HepG2 (cell line): ENCODE data around the gene VEZF1. TPM values are rescaled to one million over a fixed set of nuclear protein-coding genes. Genes with fewer than 3 reads are reported as not detected.

ENCODE experiments used
- ARNT2 ChIP-seq: sonication (generic); formaldehyde crosslinking; IDR thresholded peaks from 2 replicates; pipeline ENCODE4 v1.8.0; 2022; ENCODE audit warnings: mild to moderate bottlenecking, low read depth, missing genetic modification reagents, moderate library complexity
- FOXA3 ChIP-seq: IDR thresholded peaks from 2 replicates; pipeline ENCODE4 v1.6.1; 2016; ENCODE audit warnings: missing genetic modification reagents, missing compliant biosample characterization
- JARID2 ChIP-seq: sonication (generic); formaldehyde crosslinking; IDR thresholded peaks from 2 replicates; pipeline ENCODE4 v1.8.1; 2023; ENCODE audit warnings: missing genetic modification reagents, inconsistent platforms; ENCODE audit not compliant: insufficient replicate concordance
- KMT2B ChIP-seq: IDR thresholded peaks from 2 replicates; pipeline ENCODE4 v1.6.1; 2016; ENCODE audit warnings: missing genetic modification reagents, missing compliant biosample characterization
- NFYC ChIP-seq: IDR thresholded peaks from 2 replicates; pipeline ENCODE4 v1.6.1; 2016; ENCODE audit warnings: missing genetic modification reagents, missing compliant biosample characterization
- PITX1 ChIP-seq: sonication (generic); formaldehyde crosslinking; IDR thresholded peaks from 2 replicates; pipeline ENCODE4 v1.5.1; 2020; ENCODE audit warnings: mild to moderate bottlenecking, missing genetic modification reagents
- SMAD1 ChIP-seq: sonication (generic); formaldehyde crosslinking; IDR thresholded peaks from 2 replicates; pipeline ENCODE4 v1.4.0; 2020; ENCODE audit warnings: missing genetic modification reagents, low read depth, mild to moderate bottlenecking, borderline replicate concordance
- SMARCC2 ChIP-seq: fragments of 450-650 bp; IDR thresholded peaks from 2 replicates; pipeline ENCODE4 v1.6.1; 2017; ENCODE audit warnings: antibody characterized with exemption, mild to moderate bottlenecking
- ZBTB42 ChIP-seq: sonication (generic); formaldehyde crosslinking; IDR thresholded peaks from 2 replicates; pipeline ENCODE4 v1.5.0; 2020; ENCODE audit warnings: mild to moderate bottlenecking, missing genetic modification reagents
- ZNF234 ChIP-seq: sonication (generic); formaldehyde crosslinking; conservative IDR thresholded peaks from 2 replicates; pipeline ENCODE4 v1.5.1; 2020; ENCODE audit warnings: mild to moderate bottlenecking, missing genetic modification reagents
- ZNF343 ChIP-seq: sonication (generic); formaldehyde crosslinking; IDR thresholded peaks from 2 replicates; pipeline ENCODE4 v1.4.0; 2020; ENCODE audit warnings: mild to moderate bottlenecking, missing genetic modification reagents
- ZNF441 ChIP-seq: sonication (generic); formaldehyde crosslinking; IDR thresholded peaks from 2 replicates; pipeline ENCODE4 v1.7.0; 2021; ENCODE audit warnings: missing genetic modification reagents, borderline replicate concordance
- ZNF564 ChIP-seq: sonication (generic); formaldehyde crosslinking; IDR thresholded peaks from 2 replicates; pipeline ENCODE4 v1.8.1; 2023; ENCODE audit warnings: mild to moderate bottlenecking, missing genetic modification reagents
- ZNF589 ChIP-seq: sonication (generic); formaldehyde crosslinking; conservative IDR thresholded peaks from 2 replicates; pipeline ENCODE4 v1.8.0; 2022; ENCODE audit warnings: mild to moderate bottlenecking, moderate library complexity, missing genetic modification reagents
- ZNF670 ChIP-seq: sonication (generic); formaldehyde crosslinking; IDR thresholded peaks from 2 replicates; pipeline ENCODE4 v1.8.0; 2022; ENCODE audit warnings: mild to moderate bottlenecking, missing genetic modification reagents, borderline replicate concordance
- ZNF710 ChIP-seq: sonication (generic); formaldehyde crosslinking; IDR thresholded peaks from 2 replicates; pipeline ENCODE4 v1.5.0; 2020; ENCODE audit warnings: mild to moderate bottlenecking, missing genetic modification reagents, borderline replicate concordance
- ZNF792 ChIP-seq: IDR thresholded peaks from 2 replicates; pipeline ENCODE4 v1.6.1; 2016
- ZNF878 ChIP-seq: sonication (generic); formaldehyde crosslinking; IDR thresholded peaks from 2 replicates; pipeline ENCODE4 v1.8.1; 2023; ENCODE audit warnings: mild to moderate bottlenecking, missing genetic modification reagents, moderate library complexity
- polyA plus RNA-seq, 8 experiments: library from polyadenylated mRNA; depleted of rRNA in 3 of 8; stranded (reverse) in 7 of 8; unstranded in 1 of 8; fragments of >200 nt; fragmentation: Illumina TruSeq in 4 of 8; extraction: Trizol in 4 of 8; gene quantifications; 2 replicates each; pipeline versions ENCODE4 v1.2.1 to v1.2.3, GENCODE V29; 2011 to 2016; ENCODE audit warnings: low read depth in 4 of 8, missing spikeins in 1 of 8, mixed read lengths in 1 of 8; ENCODE audit not compliant: insufficient read depth in 1 of 8
- total RNA-seq, 5 experiments: library from RNA; depleted of rRNA; stranded (reverse); fragments of >200 nt; fragmentation: Illumina TruSeq; extraction: Trizol; gene quantifications; 2 replicates each; pipeline ENCODE4 v1.2.3, GENCODE V29; 2016; ENCODE audit warnings: low read depth in 1 of 5
- TF ChIP-seq, protein P1 (sequence below): sonication (generic); formaldehyde crosslinking; IDR thresholded peaks from 2 replicates; pipeline ENCODE4 v1.4.0; 2020; ENCODE audit warnings: mild to moderate bottlenecking, missing genetic modification reagents
- TF ChIP-seq, protein P2 (sequence below): sonication (generic); formaldehyde crosslinking; IDR thresholded peaks from 2 replicates; pipeline ENCODE4 v1.5.0; 2020; ENCODE audit warnings: missing genetic modification reagents, mild to moderate bottlenecking, borderline replicate concordance
- TF ChIP-seq, protein P3 (sequence below): sonication (generic); formaldehyde crosslinking; IDR thresholded peaks from 2 replicates; pipeline ENCODE4 v1.4.0; 2020; ENCODE audit warnings: low read depth, mild to moderate bottlenecking, missing genetic modification reagents
- TF ChIP-seq, protein P4 (sequence below): sonication (generic); formaldehyde crosslinking; IDR thresholded peaks from 2 replicates; pipeline ENCODE4 v1.5.0; 2020; ENCODE audit warnings: mild to moderate bottlenecking, missing genetic modification reagents

The VEZF1 gene
- total and polyA plus RNA-seq, 2 of the 13 experiments (the other 11 are each of a cell fraction or from before 2014, with no cell fraction given), result 45.9 to 49.7 TPM

GRCh38 chr17:57995076-57995956 is 7.3 kb upstream of the VEZF1 start (continued):
- TF ChIP-seq ZNF343 (CRISPR knock-in tag), result no peak
- TF ChIP-seq PITX1 (CRISPR knock-in tag), result 0 out of 2 replicates have a peak, but pooled peaks have one; percentile 59
- TF ChIP-seq ZNF441 (CRISPR knock-in tag), result no peak
- peak; percentile 56; the same call in 1 of the 2 replicates for TF ChIP-seq ZNF792
- TF ChIP-seq ZNF589 (CRISPR knock-in tag), result no peak
- no peak for TF ChIP-seq ZBTB42
- TF ChIP-seq ZNF670 (CRISPR knock-in tag), result 0 out of 2 replicates have a peak, but pooled peaks have one; percentile 55
- peak; percentile 43; the same call in 1 of the 2 replicates for TF ChIP-seq FOXA3 (CRISPR knock-in tag)
- TF ChIP-seq, protein P1, sequence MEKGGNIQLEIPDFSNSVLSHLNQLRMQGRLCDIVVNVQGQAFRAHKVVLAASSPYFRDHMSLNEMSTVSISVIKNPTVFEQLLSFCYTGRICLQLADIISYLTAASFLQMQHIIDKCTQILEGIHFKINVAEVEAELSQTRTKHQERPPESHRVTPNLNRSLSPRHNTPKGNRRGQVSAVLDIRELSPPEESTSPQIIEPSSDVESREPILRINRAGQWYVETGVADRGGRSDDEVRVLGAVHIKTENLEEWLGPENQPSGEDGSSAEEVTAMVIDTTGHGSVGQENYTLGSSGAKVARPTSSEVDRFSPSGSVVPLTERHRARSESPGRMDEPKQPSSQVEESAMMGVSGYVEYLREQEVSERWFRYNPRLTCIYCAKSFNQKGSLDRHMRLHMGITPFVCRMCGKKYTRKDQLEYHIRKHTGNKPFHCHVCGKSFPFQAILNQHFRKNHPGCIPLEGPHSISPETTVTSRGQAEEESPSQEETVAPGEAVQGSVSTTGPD (CRISPR knock-in tag), result no peak
- peak; percentile 43; the same call in 1 of the 2 replicates for TF ChIP-seq ZNF878 (CRISPR knock-in tag)
- TF ChIP-seq ARNT2, result no peak
- TF ChIP-seq, protein P2, sequence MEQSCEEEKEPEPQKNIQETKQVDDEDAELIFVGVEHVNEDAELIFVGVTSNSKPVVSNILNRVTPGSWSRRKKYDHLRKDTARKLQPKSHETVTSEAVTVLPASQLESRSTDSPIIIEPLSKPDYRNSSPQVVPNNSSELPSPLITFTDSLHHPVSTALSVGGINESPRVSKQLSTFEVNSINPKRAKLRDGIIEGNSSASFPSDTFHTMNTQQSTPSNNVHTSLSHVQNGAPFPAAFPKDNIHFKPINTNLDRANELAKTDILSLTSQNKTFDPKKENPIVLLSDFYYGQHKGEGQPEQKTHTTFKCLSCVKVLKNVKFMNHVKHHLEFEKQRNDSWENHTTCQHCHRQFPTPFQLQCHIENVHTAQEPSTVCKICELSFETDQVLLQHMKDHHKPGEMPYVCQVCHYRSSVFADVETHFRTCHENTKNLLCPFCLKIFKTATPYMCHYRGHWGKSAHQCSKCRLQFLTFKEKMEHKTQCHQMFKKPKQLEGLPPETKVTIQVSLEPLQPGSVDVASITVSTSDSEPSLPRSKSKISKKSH (CRISPR knock-in tag), result no peak
- TF ChIP-seq, protein P3, sequence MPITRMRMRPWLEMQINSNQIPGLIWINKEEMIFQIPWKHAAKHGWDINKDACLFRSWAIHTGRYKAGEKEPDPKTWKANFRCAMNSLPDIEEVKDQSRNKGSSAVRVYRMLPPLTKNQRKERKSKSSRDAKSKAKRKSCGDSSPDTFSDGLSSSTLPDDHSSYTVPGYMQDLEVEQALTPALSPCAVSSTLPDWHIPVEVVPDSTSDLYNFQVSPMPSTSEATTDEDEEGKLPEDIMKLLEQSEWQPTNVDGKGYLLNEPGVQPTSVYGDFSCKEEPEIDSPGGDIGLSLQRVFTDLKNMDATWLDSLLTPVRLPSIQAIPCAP, result no peak
- no peak for TF ChIP-seq ZNF234 (CRISPR knock-in tag)
- TF ChIP-seq KMT2B (CRISPR knock-in tag), result 0 out of 2 replicates have a peak, but pooled peaks have one; percentile 32
- TF ChIP-seq SMAD1 (CRISPR knock-in tag), result no peak; the same call in 1 of the 2 replicates
- TF ChIP-seq ZNF710 (CRISPR knock-in tag), result 0 out of 2 replicates have a peak, but pooled peaks have one; percentile 50
- no peak for TF ChIP-seq NFYC (CRISPR knock-in tag)
- no peak for TF ChIP-seq ZNF564 (CRISPR knock-in tag)
- TF ChIP-seq, protein P4, sequence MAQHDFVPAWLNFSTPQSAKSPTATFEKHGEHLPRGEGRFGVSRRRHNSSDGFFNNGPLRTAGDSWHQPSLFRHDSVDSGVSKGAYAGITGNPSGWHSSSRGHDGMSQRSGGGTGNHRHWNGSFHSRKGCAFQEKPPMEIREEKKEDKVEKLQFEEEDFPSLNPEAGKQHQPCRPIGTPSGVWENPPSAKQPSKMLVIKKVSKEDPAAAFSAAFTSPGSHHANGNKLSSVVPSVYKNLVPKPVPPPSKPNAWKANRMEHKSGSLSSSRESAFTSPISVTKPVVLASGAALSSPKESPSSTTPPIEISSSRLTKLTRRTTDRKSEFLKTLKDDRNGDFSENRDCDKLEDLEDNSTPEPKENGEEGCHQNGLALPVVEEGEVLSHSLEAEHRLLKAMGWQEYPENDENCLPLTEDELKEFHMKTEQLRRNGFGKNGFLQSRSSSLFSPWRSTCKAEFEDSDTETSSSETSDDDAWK (CRISPR knock-in tag), result no peak
- TF ChIP-seq SMARCC2, result no peak
- TF ChIP-seq JARID2 (CRISPR knock-in tag), result no peak
